Activated CD8-positive, alpha-beta memory T cell treated with anti-CD3 and anti-CD28 coated beads for 1 hour (primary cell): ENCODE measurements around the gene MCTP2.

Source experiments
- DNase-seq, 2 donors: peaks; one replicate each; pipeline ENCODE4 v3.0.0-alpha.2; 2020; ENCODE audit warnings: low read depth in 1 of 2; ENCODE audit errors: extremely low read depth in 1 of 2

Gene MCTP2

GRCh38 chr15:94381384-94381783 lies 150.0 kb downstream of the MCTP2 start:
- DNase-seq, result no peak

- no peak for DNase-seq
These were observed 151.7 kb downstream of the MCTP2 start for GRCh38 chr15:94383041-94383440.

GRCh38 chr15:94383706-94384105 lies 152.3 kb downstream of the MCTP2 start:
- DNase-seq, result no peak

GRCh38 chr15:94385441-94385840 lies 154.1 kb downstream of the MCTP2 start:
- no peak for DNase-seq

GRCh38 chr15:94386351-94386750 lies 155.0 kb downstream of the MCTP2 start:
- DNase-seq, result no peak

GRCh38 chr15:94387442-94387841 lies 156.1 kb downstream of the MCTP2 start:
- no peak for DNase-seq

- DNase-seq, result no peak
These were observed 156.6 kb downstream of the MCTP2 start for GRCh38 chr15:94387849-94388441.

GRCh38 chr15:94395640-94396039 lies 164.3 kb downstream of the MCTP2 start:
- DNase-seq, result no peak

- DNase-seq, result no peak
These were observed 166.0 kb downstream of the MCTP2 start for GRCh38 chr15:94397337-94397736.

GRCh38 chr15:94398001-94398400 lies 166.6 kb downstream of the MCTP2 start:
- DNase-seq, result no peak

- no peak for DNase-seq
These were observed 169.4 kb downstream of the MCTP2 start for GRCh38 chr15:94400526-94401298.

GRCh38 chr15:94403331-94403730 lies 172.0 kb downstream of the MCTP2 start:
- no peak for DNase-seq

GRCh38 chr15:94404733-94405283 lies 173.4 kb downstream of the MCTP2 start:
- DNase-seq, result no peak

- DNase-seq, result no peak
These were observed 179.9 kb downstream of the MCTP2 start for GRCh38 chr15:94411285-94411684.

- no peak for DNase-seq
These were observed 180.5 kb downstream of the MCTP2 start for GRCh38 chr15:94411846-94412245.

- no peak for DNase-seq
These were observed 181.8 kb downstream of the MCTP2 start for GRCh38 chr15:94412979-94413746.

- no peak for DNase-seq
These were observed 183.6 kb downstream of the MCTP2 start for GRCh38 chr15:94414916-94415315.

GRCh38 chr15:94416267-94416666 lies 184.9 kb downstream of the MCTP2 start:
- no peak for DNase-seq

- no peak for DNase-seq
These were observed 185.5 kb downstream of the MCTP2 start for GRCh38 chr15:94416820-94417219.

- no peak for DNase-seq
These were observed 186.3 kb downstream of the MCTP2 start for GRCh38 chr15:94417501-94418293.

GRCh38 chr15:94421706-94422105 lies 190.3 kb downstream of the MCTP2 start:
- DNase-seq, result no peak
